Sigmoid colon (tissue), 7 donors: ENCODE measurements around the gene USP30. TPM values are rescaled to one million over a fixed set of nuclear protein-coding genes. Genes with fewer than 3 reads are reported as not detected.
"Not testable (repeated sequence)": the region's sequence is repeated elsewhere in the genome, so short reads cannot be mapped to it uniquely, and the experiment has no call there.

Source experiments
- DNase-seq: peaks from one replicate; pipeline ENCODE4 v3.0.0-alpha.2; 2019
- H3K27ac ChIP-seq, 4 donors: fragments of 200-600 bp; sonication (generic); one replicate each; pipeline ENCODE4 v1.5.1; 2016 to 2019; ENCODE audit warnings: mild to moderate bottlenecking in 1 of 4
- H3K27me3 ChIP-seq, 3 donors: fragments of 200-600 bp; sonication (generic); one replicate each; pipeline ENCODE4 v1.5.1; 2019; ENCODE audit warnings: mild to moderate bottlenecking in 1 of 3
- H3K36me3 ChIP-seq, 4 donors: fragments of 200-600 bp; sonication (generic); one replicate each; pipeline ENCODE4 v1.5.1; 2016 to 2019
- H3K4me1 ChIP-seq, 4 donors: fragments of 200-600 bp; sonication (generic); one replicate each; pipeline ENCODE4 v1.5.1; 2017 to 2019
- H3K4me3 ChIP-seq, 4 donors: fragments of 200-600 bp; sonication (generic); one replicate each; pipeline ENCODE4 v1.5.1; 2017 to 2019; ENCODE audit warnings: mild to moderate bottlenecking in 2 of 4, moderate library complexity in 1 of 4
- H3K9me3 ChIP-seq, 4 donors: fragments of 200-600 bp in 3 of 4; sonication (generic) in 3 of 4; one replicate each; pipeline versions ENCODE4 v1.5.1 to v1.6.1; 2013 to 2019
- CTCF ChIP-seq, 4 experiments: fragments of 450-650 bp in 3 of 4; fragments of 200-600 bp in 1 of 4; IDR thresholded peaks; one replicate each; pipeline ENCODE4 v1.5.1; 2016 to 2019; ENCODE audit warnings: antibody characterized with exemption in 4 of 4, mild to moderate bottlenecking in 3 of 4, moderate library complexity in 2 of 4
- EP300 ChIP-seq, 4 donors: sonication (generic); formaldehyde crosslinking; IDR thresholded peaks; one replicate each; pipeline ENCODE4 v1.6.1; 2017; ENCODE audit warnings: antibody characterized with exemption in 4 of 4
- POLR2A ChIP-seq, 2 donors: fragments of 450-650 bp; IDR thresholded peaks; one replicate each; pipeline ENCODE4 v1.6.1; 2016; ENCODE audit warnings: antibody characterized with exemption in 2 of 2, mild to moderate bottlenecking in 2 of 2, moderate library complexity in 2 of 2
- POLR2AphosphoS5 ChIP-seq, 4 donors: sonication (generic); formaldehyde crosslinking; IDR thresholded peaks; one replicate each; pipeline ENCODE4 v1.6.1; 2017; ENCODE audit warnings: antibody characterized with exemption in 4 of 4
- WGBS, 2 donors: extraction: QIAGEN DNeasy Blood & Tissue Kit; methylation state at CpG; one replicate each; pipeline ENCODE4 v1.1.7; 2013; 5-methylcytosine and 5-hydroxymethylcytosine counted together
- intact Hi-C: fragments of 100-400 bp; cut with DNase I; formaldehyde crosslinking; loops from one replicate; pipeline ENCODE4 v1.15.1; 2023
- polyA plus RNA-seq, 3 donors: library from polyadenylated mRNA; stranded (reverse); fragments of 200-250 nt; gene quantifications; one replicate each; pipeline ENCODE4 v1.2.3, GENCODE V29; 2013
- total RNA-seq, 4 donors: library from RNA; depleted of rRNA; stranded (reverse); fragments of >200 nt; gene quantifications; one replicate each; pipeline ENCODE4 v1.1.0, GENCODE V29; 2016
- donor health status: healthy with polysubstance abuse.
- donor health status: Bipolar disorder and iron deficiency.
- donor health status: healthy.

USP30 gene
- total and polyA plus RNA-seq, 7 donors: 6.0 to 15.2 (median 9.8) TPM

DNA sequence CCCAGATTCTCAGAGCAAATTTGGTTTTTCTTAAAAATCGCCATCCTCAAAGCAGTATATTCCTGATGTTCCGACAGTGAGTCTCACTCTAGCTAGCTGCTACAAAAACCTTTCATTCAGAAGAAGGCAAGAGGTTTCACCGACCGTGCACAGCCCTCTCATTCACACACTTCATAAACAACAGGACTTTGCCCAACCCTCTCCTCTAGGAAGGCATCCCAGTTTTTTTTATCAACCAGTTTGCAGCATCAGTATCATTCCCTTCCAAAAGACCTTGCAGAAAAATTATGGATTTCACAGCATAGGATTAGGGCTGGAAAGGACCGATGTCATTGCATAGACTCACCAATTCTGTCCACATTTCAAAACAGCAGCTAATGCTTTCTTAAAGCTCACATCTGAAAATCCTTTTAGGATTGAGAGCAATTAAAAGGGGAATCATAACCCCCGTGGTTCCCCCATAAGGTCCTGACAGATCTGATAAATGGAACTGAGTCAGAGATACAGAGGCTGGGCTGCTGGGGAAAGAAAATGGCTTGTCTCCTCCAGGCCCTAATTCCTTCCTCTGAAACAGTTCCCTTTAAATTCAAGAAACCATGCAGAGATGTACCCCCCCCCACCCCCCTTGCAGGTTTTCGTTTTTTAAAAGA, 32.1 kb upstream of the USP30 start:
- TF ChIP-seq POLR2AphosphoS5 (IDR thresholded peaks at IDR 0.05): no peak
- TF ChIP-seq CTCF (IDR thresholded peaks at IDR 0.05): no peak
- no peak for TF ChIP-seq POLR2A (IDR thresholded peaks at IDR 0.05)
- no peak for TF ChIP-seq EP300 (IDR thresholded peaks at IDR 0.05)
- DNase-seq: no peak
- Histone ChIP-seq H3K9me3 (no peaks in the 10 kb centered on the region), H3K27me3 (no peaks in the 10 kb centered on the region), H3K4me3 (no peak overlapping the region), H3K27ac (no peak overlapping the region), H3K4me1 (peaks cover 0 to 4% (median 0%) of the 10 kb centered on the region in 4 donors), H3K36me3 (no peaks in the 10 kb centered on the region)
- intact Hi-C loops: no loop called here
- 64 to 65% methylated on average over 7 of the region's 7 CpGs for WGBS, 2 donors

DNA sequence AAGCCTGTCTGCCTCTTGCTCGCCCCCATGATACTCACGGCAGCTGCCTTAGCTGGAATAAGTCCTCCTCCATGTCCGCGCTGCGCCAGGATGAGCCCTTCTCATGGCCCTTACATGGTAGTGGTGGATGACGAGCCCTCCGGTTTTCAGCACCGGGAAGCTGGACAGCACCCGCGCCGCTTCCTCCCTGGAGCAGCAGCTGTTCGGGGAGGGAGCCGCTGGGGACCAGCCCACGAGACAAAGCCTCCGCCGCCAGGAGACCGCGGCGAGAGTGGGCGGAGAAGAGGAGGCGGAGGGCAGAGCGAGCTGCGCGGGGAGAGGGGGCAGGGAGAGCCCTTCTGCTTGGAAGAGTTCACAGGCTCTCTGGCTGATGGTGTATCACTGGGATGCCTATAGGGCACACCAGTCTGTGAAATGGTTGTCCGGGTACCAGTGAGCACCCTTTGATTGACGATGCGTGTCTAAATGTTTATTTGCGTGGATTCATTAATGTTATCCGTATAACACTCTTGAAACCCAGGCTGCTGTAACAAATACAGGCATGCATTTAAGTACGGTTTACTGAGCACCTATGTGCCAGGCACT, 31.5 kb upstream of the USP30 start, which contains the start of gene SVOP:
Gene SVOP (minus strand): TSS at position 273 of the 585 bp plus-strand sequence. CDS start 200 bp downstream, at position 73.
- H3K27me3 ChIP-seq: no peaks in the 10 kb centered on the region
- H3K4me3 ChIP-seq: no peak within 1 kb of the TSS
- intact Hi-C loops: no loop called here
- H3K9me3 ChIP-seq: no peaks in the 10 kb centered on the region
- peak in 1 of 4 donors; percentile 15 for TF ChIP-seq POLR2AphosphoS5 (IDR thresholded peaks at IDR 0.05)
- no peak for TF ChIP-seq EP300 (IDR thresholded peaks at IDR 0.05)
- H3K27ac ChIP-seq: no peak within 1 kb of the TSS
- H3K36me3 ChIP-seq: no peaks in the 10 kb centered on the region
- DNase-seq: peak; percentile 76
- peaks cover 0 to 4% (median 0%) of the 10 kb centered on the region in 4 donors for H3K4me1 ChIP-seq
- WGBS, 2 donors: 5 to 6% methylated on average over 30 of the region's 30 CpGs

DNA sequence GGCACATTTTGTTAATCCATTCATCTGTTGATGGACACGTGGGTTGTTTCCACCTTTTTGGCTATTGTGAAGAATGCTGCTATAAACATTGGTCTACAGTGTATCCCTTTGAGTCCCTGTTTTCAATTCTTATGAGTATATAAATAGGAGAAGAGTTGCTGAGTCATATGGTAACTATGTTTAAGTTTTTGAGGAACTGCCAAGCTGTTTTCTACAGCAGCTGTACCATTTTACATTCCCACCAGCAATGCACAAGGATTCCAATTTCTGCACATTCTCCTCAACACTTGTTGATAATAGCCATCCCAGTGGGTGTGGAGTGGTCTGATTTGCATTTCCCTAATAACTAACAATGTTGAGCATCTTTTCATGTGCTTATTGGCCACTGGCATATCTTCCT, 24.6 kb upstream of the USP30 start:
- Histone ChIP-seq H3K4me1 (no peaks in the 10 kb centered on the region), H3K9me3 (no peaks in the 10 kb centered on the region), H3K4me3 (no peak overlapping the region), H3K27ac (no peak overlapping the region), H3K36me3 (no peaks in the 10 kb centered on the region), H3K27me3 (no peaks in the 10 kb centered on the region)
- TF ChIP-seq POLR2AphosphoS5 (IDR thresholded peaks at IDR 0.05) (no peak), EP300 (IDR thresholded peaks at IDR 0.05) (no peak), CTCF (IDR thresholded peaks at IDR 0.05) (no peak), POLR2A (IDR thresholded peaks at IDR 0.05) (no peak)
- 26 to 38% methylated on average over 1 of the region's 1 CpG for WGBS, 2 donors
- no peak for DNase-seq
- intact Hi-C loops: no loop called here

GRCh38 chr12:109028624-109029023, 23.8 kb upstream of the USP30 start:
- H3K4me3 ChIP-seq, H3K27me3 ChIP-seq, intact Hi-C loops, H3K4me1 ChIP-seq, H3K36me3 ChIP-seq, H3K27ac ChIP-seq, H3K9me3 ChIP-seq, DNase-seq: not testable (repeated sequence)
- WGBS, 2 donors: 47 to 51% methylated on average over 3 of the region's 3 CpGs

- DNase-seq: no peak
- H3K27ac ChIP-seq: no peak overlapping the region
- TF ChIP-seq POLR2AphosphoS5 (IDR thresholded peaks at IDR 0.05) (no peak), POLR2A (IDR thresholded peaks at IDR 0.05) (no peak), EP300 (IDR thresholded peaks at IDR 0.05) (no peak), CTCF (IDR thresholded peaks at IDR 0.05) (no peak)
- H3K27me3 ChIP-seq: no peaks in the 10 kb centered on the region
- no peaks in the 10 kb centered on the region for H3K4me1 ChIP-seq
- no peaks in the 10 kb centered on the region for H3K36me3 ChIP-seq
- no peak overlapping the region for H3K4me3 ChIP-seq
- 42 to 62% methylated on average over 2 of the region's 2 CpGs for WGBS, 2 donors
- intact Hi-C loops: no loop called here
- no peaks in the 10 kb centered on the region for H3K9me3 ChIP-seq
These were observed 23.0 kb upstream of the USP30 start for GRCh38 chr12:109029411-109029810.
